Skeletal muscle satellite cell (primary cell): ENCODE results near the gene OR7A5. TPM values are rescaled to one million over a fixed set of nuclear protein-coding genes. Genes with fewer than 3 reads are reported as not detected.
"Not testable (repeated sequence)": the region's sequence is repeated elsewhere in the genome, so short reads cannot be mapped to it uniquely, and the experiment has no call there.

Source experiments
- H3K27me3 ChIP-seq: 2 replicates; pipeline ENCODE4 v1.7.0; 2013; ENCODE audit warnings: low read length; ENCODE audit not compliant: control insufficient read depth, insufficient read depth
- H3K36me3 ChIP-seq: 2 replicates; pipeline ENCODE4 v1.7.0; 2013; ENCODE audit warnings: mild to moderate bottlenecking, control low read depth, low read length; ENCODE audit not compliant: insufficient read depth
- H3K4me1 ChIP-seq: 2 replicates; pipeline ENCODE4 v1.7.0; 2013; ENCODE audit warnings: low read length; ENCODE audit not compliant: control insufficient read depth, insufficient read depth
- H3K4me2 ChIP-seq: 2 replicates; pipeline ENCODE4 v1.7.0; 2013; ENCODE audit warnings: mild to moderate bottlenecking, low read length
- H3K4me3 ChIP-seq: 2 replicates; pipeline ENCODE4 v1.7.0; 2013; ENCODE audit warnings: low read length
- H3K9ac ChIP-seq: 2 replicates; pipeline ENCODE4 v1.7.0; 2013; ENCODE audit warnings: mild to moderate bottlenecking, low read depth, low read length, moderate library complexity
- H3K9me3 ChIP-seq: replicated peaks from 2 replicates; pipeline ENCODE4 v1.7.0; 2013; ENCODE audit warnings: mild to moderate bottlenecking, control low read depth, low read length
- small RNA-seq: library from RNA; depleted of rRNA; stranded (forward); fragments of <200 nt; gene quantifications from one replicate; pipeline ENCODE3, GENCODE V24; 2012

The OR7A5 gene

GRCh38 chr19:14783410-14783998 lies 51.5 kb downstream of the OR7A5 start:
- not testable (repeated sequence) for H3K4me3 ChIP-seq, H3K9ac ChIP-seq, H3K4me1 ChIP-seq

DNA sequence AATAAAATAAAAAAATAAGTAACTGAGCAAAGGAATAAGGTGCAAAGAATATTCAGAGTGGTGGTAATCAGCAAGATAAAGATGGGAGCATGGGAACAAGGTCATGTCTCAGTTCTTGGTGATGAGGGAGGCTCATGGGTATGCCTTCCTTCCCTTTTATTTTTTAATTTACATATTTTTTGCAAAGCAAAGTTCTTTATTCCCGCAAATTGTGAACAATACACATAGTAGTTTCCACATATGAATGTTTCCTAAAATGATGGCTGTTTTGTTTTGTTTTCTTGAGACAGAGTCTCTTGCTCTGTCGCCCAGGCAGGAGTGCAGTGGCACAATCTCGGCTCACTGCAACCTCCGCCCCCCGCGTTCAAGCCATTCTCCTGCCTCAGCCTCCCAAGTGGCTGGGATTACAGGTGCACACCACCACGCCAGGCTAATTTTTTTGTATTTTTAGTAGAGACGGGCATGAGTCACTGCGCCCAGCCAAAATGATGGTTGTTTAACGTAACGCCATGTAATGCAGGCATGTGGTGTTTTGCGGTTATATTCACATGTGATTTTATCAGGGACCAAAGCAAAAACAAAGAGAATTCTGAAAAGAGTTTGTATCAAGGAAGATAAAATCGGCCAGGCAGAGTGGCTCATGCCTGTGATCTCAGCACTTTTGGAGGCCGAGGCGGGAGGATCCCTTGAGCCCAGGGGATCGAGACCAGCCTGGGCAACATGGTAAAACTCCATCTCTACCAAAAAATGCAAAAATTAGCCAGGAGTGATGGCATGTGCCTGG lies 52.2 kb downstream of the OR7A5 start:
- H3K4me1 ChIP-seq: peaks cover 7% of the 10 kb centered on the region
- H3K9me3 ChIP-seq: no peaks in the 10 kb centered on the region
- no peaks in the 10 kb centered on the region for H3K36me3 ChIP-seq
- no peak overlapping the region for H3K4me3 ChIP-seq
- no peaks in the 10 kb centered on the region for H3K27me3 ChIP-seq
- H3K9ac ChIP-seq: no peak overlapping the region
- H3K4me2 ChIP-seq: no peak overlapping the region

More at GRCh38 chr19:14783410-14783998, 51.5 kb downstream of the OR7A5 start:
- not testable (repeated sequence) for H3K27me3 ChIP-seq, H3K36me3 ChIP-seq, H3K9me3 ChIP-seq, H3K4me2 ChIP-seq

DNA sequence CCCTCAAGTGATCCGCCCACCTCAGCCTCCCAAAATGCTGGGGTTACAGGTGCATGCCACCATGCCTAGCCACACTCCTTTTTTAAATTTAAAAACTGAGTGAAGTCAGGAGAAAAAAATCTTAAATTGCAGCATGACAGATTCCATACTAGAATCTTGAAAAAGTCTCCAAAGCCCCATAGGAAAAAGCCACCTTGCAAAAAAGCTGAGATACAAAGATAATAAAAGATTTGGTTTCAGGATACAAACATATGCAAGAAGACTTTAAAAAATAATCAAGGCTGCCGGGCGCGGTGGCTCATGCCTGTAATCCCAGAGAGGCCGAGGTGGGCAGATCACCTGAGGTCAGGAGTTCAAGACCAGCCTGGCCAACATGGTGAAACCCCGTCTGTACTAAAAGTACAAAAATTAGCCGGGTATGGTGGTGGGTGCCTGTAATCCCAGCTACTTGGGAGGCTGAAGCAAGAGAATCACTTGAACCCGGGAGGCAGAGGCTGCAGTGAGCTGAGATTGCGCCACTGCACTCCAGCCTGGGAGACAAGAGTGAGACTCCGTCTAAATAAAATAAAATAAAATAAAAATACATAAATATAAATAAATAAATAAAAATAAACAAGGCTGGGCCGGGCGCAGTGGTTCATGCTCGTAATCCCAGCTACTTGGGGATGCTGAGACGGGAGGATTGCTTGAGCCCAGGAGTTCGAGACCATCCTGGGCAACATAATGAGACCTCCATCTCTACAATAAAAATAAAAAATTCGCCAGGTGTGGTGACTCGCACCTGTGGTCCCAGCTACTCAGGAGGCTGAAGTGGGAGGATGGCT lies 53.1 kb downstream of the OR7A5 start:
- H3K9ac ChIP-seq, H3K27me3 ChIP-seq, H3K36me3 ChIP-seq, H3K4me3 ChIP-seq, H3K4me1 ChIP-seq, H3K9me3 ChIP-seq, H3K4me2 ChIP-seq: not testable (repeated sequence)

- not testable (repeated sequence) for H3K4me2 ChIP-seq, H3K4me1 ChIP-seq, H3K36me3 ChIP-seq, H3K9ac ChIP-seq, H3K9me3 ChIP-seq, H3K4me3 ChIP-seq, H3K27me3 ChIP-seq
Observed at GRCh38 chr19:14780622-14781225, 54.3 kb downstream of the OR7A5 start.

- no peaks in the 10 kb centered on the region for H3K36me3 ChIP-seq
- H3K27me3 ChIP-seq: no peaks in the 10 kb centered on the region
- H3K9me3 ChIP-seq: no peaks in the 10 kb centered on the region
- no peak overlapping the region for H3K9ac ChIP-seq
- no peaks in the 10 kb centered on the region for H3K4me1 ChIP-seq
- H3K4me2 ChIP-seq: no peak overlapping the region
- no peak overlapping the region for H3K4me3 ChIP-seq
Observed at GRCh38 chr19:14779151-14779550, 55.8 kb downstream of the OR7A5 start.

DNA sequence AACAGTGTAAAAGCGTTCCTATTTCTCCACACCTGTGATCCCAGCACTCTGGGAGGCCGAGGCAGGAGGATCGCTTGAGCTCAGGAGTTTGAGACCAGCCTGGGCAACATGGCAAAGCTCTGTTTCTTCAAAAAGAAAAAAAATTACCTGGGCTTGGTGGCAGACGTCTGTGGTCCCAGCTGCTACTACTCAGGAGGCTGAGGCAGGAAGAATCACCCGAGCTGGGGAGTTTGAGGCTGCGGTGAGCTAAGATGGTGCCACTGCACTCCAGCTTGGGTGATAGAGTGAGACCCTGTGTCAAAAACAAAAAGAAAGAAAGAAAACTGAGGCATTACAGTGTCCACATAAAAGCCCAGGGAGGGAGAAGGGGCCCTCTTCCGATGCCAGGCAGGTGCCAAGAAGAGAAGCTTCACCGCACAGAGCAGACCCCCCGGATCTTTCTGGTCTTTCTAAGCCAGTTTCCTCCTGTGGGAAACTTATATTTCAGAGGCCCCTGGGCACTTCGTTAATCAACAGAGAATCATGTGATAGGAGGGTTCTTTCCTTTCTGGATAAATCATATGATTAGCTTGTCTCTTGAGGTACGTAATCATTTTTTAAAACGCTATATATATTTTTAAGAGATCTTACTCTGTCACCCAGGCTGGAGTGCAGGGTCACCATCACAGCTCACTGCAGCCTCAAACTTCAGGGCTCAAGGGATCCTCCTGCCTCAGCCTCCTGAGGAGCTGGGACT lies 56.7 kb downstream of the OR7A5 start, which contains the start of gene ADGRE2:
Gene ADGRE2 (minus strand): TSS at position 451 of the 736 bp plus-strand sequence. CDS start 1,804 bp downstream, outside the sequence.
- H3K27me3 ChIP-seq, H3K36me3 ChIP-seq, H3K4me3 ChIP-seq, H3K9ac ChIP-seq, H3K4me1 ChIP-seq, H3K4me2 ChIP-seq, H3K9me3 ChIP-seq: not testable (repeated sequence)

DNA sequence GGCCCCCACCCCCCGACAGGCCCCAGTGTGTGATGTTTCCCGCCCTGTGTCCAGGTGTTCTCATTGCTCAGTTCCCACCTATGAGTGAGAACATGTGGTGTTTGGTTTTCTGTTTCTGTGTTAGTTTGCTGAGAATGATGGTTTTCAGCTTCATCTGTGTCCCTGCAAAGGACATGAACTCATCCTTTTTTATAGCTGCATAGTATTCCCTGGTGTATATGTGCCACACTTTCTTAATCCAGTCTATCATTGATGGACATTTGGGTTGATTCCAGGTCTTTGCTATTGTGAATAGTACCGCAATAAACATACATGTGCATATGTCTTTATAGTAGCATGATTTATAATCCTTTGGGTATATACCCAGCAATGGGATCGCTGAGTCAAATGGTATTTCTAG lies 57.3 kb downstream of the OR7A5 start:
- H3K4me2 ChIP-seq, H3K27me3 ChIP-seq, H3K4me3 ChIP-seq, H3K9me3 ChIP-seq, H3K36me3 ChIP-seq, H3K4me1 ChIP-seq, H3K9ac ChIP-seq: not testable (repeated sequence)

Small RNAs within 50 kb of the gene (small RNA-seq; reads per million reads assigned to genes)
- gene AC005255.1: not detected
